Stomach smooth muscle (tissue), 2 donors: Measurements from ENCODE around the gene GPR137B.

Experiments used
- H3K27ac ChIP-seq: one replicate; pipeline ENCODE4 v1.7.0; 2013; ENCODE audit warnings: mild to moderate bottlenecking, low read length, inconsistent platforms
- H3K27me3 ChIP-seq, 2 donors: one replicate each; pipeline ENCODE4 v1.7.0; 2013; ENCODE audit warnings: low read length in 2 of 2; ENCODE audit not compliant: insufficient read depth in 2 of 2, control insufficient read depth in 1 of 2
- H3K36me3 ChIP-seq, 2 donors: one replicate each; pipeline ENCODE4 v1.7.0; 2013; ENCODE audit warnings: low read length in 2 of 2; ENCODE audit not compliant: control insufficient read depth in 2 of 2, insufficient read depth in 2 of 2
- H3K4me1 ChIP-seq: one replicate; pipeline ENCODE4 v1.7.0; 2013; ENCODE audit warnings: low read length; ENCODE audit not compliant: control insufficient read depth, insufficient read depth
- H3K4me3 ChIP-seq, 2 donors: one replicate each; pipeline ENCODE4 v1.7.0; 2013; ENCODE audit warnings: low read length in 2 of 2
- H3K9ac ChIP-seq, 2 donors: one replicate each; pipeline ENCODE4 v1.7.0; 2013; ENCODE audit warnings: low read length in 2 of 2, mild to moderate bottlenecking in 1 of 2
- H3K9me3 ChIP-seq, 2 donors: one replicate each; pipeline ENCODE4 v1.7.0; 2013; ENCODE audit warnings: low read length in 2 of 2; ENCODE audit not compliant: control insufficient read depth in 2 of 2
- donor health status: healthy.
- donor health status: Pancreatic carcinoma.

The GPR137B gene

GRCh38 chr1:236119943-236120484 is 22.3 kb upstream of the GPR137B start:
- H3K4me3 ChIP-seq, result no peak overlapping the region
- no peak overlapping the region for H3K27ac ChIP-seq
- no peaks in the 10 kb centered on the region for H3K27me3 ChIP-seq
- no peaks in the 10 kb centered on the region for H3K36me3 ChIP-seq
- H3K9ac ChIP-seq, result no peak overlapping the region
- H3K9me3 ChIP-seq, result no peaks in the 10 kb centered on the region
- H3K4me1 ChIP-seq, result no peaks in the 10 kb centered on the region

GRCh38 chr1:236120721-236121153 is 21.6 kb upstream of the GPR137B start:
- Histone ChIP-seq H3K9me3 (no peaks in the 10 kb centered on the region), H3K36me3 (no peaks in the 10 kb centered on the region), H3K9ac (no peak overlapping the region), H3K27me3 (no peaks in the 10 kb centered on the region), H3K4me1 (no peaks in the 10 kb centered on the region), H3K4me3 (no peak overlapping the region), H3K27ac (no peak overlapping the region)

GRCh38 chr1:236122176-236122575 is 20.2 kb upstream of the GPR137B start:
- Histone ChIP-seq H3K27ac (no peak overlapping the region), H3K9me3 (no peaks in the 10 kb centered on the region), H3K4me3 (no peak overlapping the region), H3K27me3 (no peaks in the 10 kb centered on the region), H3K9ac (no peak overlapping the region), H3K4me1 (no peaks in the 10 kb centered on the region), H3K36me3 (no peaks in the 10 kb centered on the region)

- Histone ChIP-seq H3K9me3 (no peaks in the 10 kb centered on the region), H3K9ac (no peak overlapping the region), H3K4me3 (no peak overlapping the region), H3K4me1 (no peaks in the 10 kb centered on the region), H3K27me3 (no peaks in the 10 kb centered on the region), H3K36me3 (no peaks in the 10 kb centered on the region), H3K27ac (no peak overlapping the region)
Measured at GRCh38 chr1:236123563-236123962, 18.8 kb upstream of the GPR137B start.

GRCh38 chr1:236124965-236125364 is 17.4 kb upstream of the GPR137B start:
- Histone ChIP-seq H3K9me3 (no peaks in the 10 kb centered on the region), H3K9ac (no peak overlapping the region), H3K27ac (no peak overlapping the region)

GRCh38 chr1:236127045-236127444 is 15.3 kb upstream of the GPR137B start:
- no peak overlapping the region for H3K4me3 ChIP-seq
- H3K9me3 ChIP-seq, result no peaks in the 10 kb centered on the region
- no peak overlapping the region for H3K9ac ChIP-seq
- H3K36me3 ChIP-seq, result no peaks in the 10 kb centered on the region
- H3K27ac ChIP-seq, result no peak overlapping the region
- H3K4me1 ChIP-seq, result no peaks in the 10 kb centered on the region
- H3K27me3 ChIP-seq, result no peaks in the 10 kb centered on the region

More at GRCh38 chr1:236124965-236125364, 17.4 kb upstream of the GPR137B start:
- Histone ChIP-seq H3K4me1 (no peaks in the 10 kb centered on the region), H3K4me3 (no peak overlapping the region), H3K27me3 (no peaks in the 10 kb centered on the region), H3K36me3 (no peaks in the 10 kb centered on the region)

GRCh38 chr1:236128646-236129178 is 13.6 kb upstream of the GPR137B start:
- Histone ChIP-seq H3K4me3 (no peak overlapping the region), H3K9ac (no peak overlapping the region), H3K9me3 (no peaks in the 10 kb centered on the region), H3K36me3 (no peaks in the 10 kb centered on the region), H3K27ac (no peak overlapping the region), H3K27me3 (no peaks in the 10 kb centered on the region), H3K4me1 (no peaks in the 10 kb centered on the region)

- H3K36me3 ChIP-seq, result no peaks in the 10 kb centered on the region
- no peak overlapping the region for H3K4me3 ChIP-seq
- no peaks in the 10 kb centered on the region for H3K9me3 ChIP-seq
- H3K9ac ChIP-seq, result no peak overlapping the region
- H3K27me3 ChIP-seq, result peaks cover 0 to 1% of the 10 kb centered on the region in 2 donors
- no peaks in the 10 kb centered on the region for H3K4me1 ChIP-seq
- H3K27ac ChIP-seq, result no peak overlapping the region
Measured at GRCh38 chr1:236129306-236129705, 13.0 kb upstream of the GPR137B start.

- no peak overlapping the region for H3K4me3 ChIP-seq
- H3K27ac ChIP-seq, result no peak overlapping the region
- no peaks in the 10 kb centered on the region for H3K4me1 ChIP-seq
- no peak overlapping the region for H3K9ac ChIP-seq
- H3K27me3 ChIP-seq, result peaks cover 0 to 7% of the 10 kb centered on the region in 2 donors
- H3K36me3 ChIP-seq, result no peaks in the 10 kb centered on the region
- H3K9me3 ChIP-seq, result no peaks in the 10 kb centered on the region
Measured at GRCh38 chr1:236130372-236130771, 12.0 kb upstream of the GPR137B start.

- Histone ChIP-seq H3K4me3 (no peak overlapping the region), H3K27me3 (peaks cover 6 to 7% of the 10 kb centered on the region in 2 donors), H3K27ac (no peak overlapping the region), H3K36me3 (no peaks in the 10 kb centered on the region), H3K4me1 (no peaks in the 10 kb centered on the region), H3K9me3 (no peaks in the 10 kb centered on the region), H3K9ac (no peak overlapping the region)
Measured at GRCh38 chr1:236131916-236132315, 10.4 kb upstream of the GPR137B start.

GRCh38 chr1:236132420-236133046 is 9.8 kb upstream of the GPR137B start:
- Histone ChIP-seq H3K9ac (no peak overlapping the region), H3K36me3 (no peaks in the 10 kb centered on the region), H3K4me3 (no peak overlapping the region), H3K27ac (no peak overlapping the region), H3K27me3 (peaks cover 6 to 7% of the 10 kb centered on the region in 2 donors), H3K9me3 (no peaks in the 10 kb centered on the region), H3K4me1 (no peaks in the 10 kb centered on the region)
